GM19099 (cell line): ENCODE data around the gene CCL8.

Experiments
- POLR2A ChIP-seq: IDR thresholded peaks from 3 replicates; pipeline ENCODE4 v1.6.1; 2011; ENCODE audit warnings: low read depth; ENCODE audit not compliant: insufficient read length; ENCODE audit errors: extremely low read depth

CCL8 gene

DNA sequence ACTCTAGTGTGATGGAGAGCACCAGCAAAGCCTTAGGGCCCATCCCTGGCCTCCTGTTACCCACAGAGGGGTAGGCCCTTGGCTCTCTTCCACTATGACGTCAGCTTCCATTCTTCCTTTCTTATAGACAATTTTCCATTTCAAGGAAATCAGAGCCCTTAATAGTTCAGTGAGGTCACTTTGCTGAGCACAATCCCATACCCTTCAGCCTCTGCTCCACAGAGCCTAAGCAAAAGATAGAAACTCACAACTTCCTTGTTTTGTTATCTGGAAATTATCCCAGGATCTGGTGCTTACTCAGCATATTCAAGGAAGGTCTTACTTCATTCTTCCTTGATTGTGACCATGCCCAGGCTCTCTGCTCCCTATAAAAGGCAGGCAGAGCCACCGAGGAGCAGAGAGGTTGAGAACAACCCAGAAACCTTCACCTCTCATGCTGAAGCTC is at the start of gene CCL8:
Gene CCL8 (plus strand): TSS at position 397 of the 445 bp plus-strand sequence. CDS start 67 bp downstream, outside the sequence.
- TF ChIP-seq POLR2A, result no peak

- TF ChIP-seq POLR2A, result no peak
Measured at GRCh38 chr17:34269969-34270368, 49.3 kb upstream of the CCL8 start, which contains the start of gene CCL7. CCL7 (plus strand) TSS chr17:34270221; CDS start chr17:34270291, 70 bp downstream.

GRCh38 chr17:34275881-34276280 is 43.4 kb upstream of the CCL8 start:
- no peak for TF ChIP-seq POLR2A

GRCh38 chr17:34276826-34277225 is 42.4 kb upstream of the CCL8 start:
- no peak for TF ChIP-seq POLR2A

- no peak for TF ChIP-seq POLR2A
Measured at GRCh38 chr17:34283571-34283970, 35.7 kb upstream of the CCL8 start.

- TF ChIP-seq POLR2A, result no peak
Measured at GRCh38 chr17:34285286-34285792, 33.9 kb upstream of the CCL8 start, which contains the start of gene CCL11. CCL11 (plus strand) TSS chr17:34285742; CDS start chr17:34285809, 67 bp downstream.

DNA sequence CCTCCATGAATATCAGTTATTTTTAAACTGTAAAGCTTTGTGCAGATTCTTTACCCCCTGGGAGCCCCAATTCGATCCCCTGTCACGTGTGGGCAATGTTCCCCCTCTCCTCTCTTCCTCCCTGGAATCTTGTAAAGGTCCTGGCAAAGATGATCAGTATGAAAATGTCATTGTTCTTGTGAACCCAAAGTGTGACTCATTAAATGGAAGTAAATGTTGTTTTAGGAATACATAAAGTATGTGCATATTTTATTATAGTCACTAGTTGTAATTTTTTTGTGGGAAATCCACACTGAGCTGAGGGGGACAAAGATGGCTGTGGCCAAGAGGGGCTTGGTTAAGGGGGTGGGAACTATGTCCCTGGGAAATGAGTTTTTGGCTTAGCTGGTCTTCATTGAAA is 31.4 kb upstream of the CCL8 start:
- no peak for TF ChIP-seq POLR2A

DNA sequence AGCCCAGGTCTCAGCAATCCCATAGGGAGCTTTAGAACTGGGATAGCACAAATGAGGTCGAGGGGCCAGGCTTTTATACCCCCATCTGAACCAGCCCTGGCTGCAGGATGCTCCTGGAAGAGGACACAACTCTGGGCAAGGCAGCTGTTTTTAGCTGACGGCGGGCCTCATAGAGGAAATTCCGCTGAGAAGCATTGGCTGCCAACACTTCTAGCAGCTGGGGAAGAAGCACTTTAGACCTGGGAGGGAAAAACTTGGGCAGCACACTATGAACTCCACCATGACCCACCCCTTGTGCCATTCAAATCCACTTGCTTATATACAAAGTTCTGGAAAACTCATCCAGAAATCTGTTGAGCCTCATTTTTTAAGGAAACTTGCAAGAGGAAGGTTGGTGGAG is 28.6 kb upstream of the CCL8 start:
- TF ChIP-seq POLR2A, result no peak

- TF ChIP-seq POLR2A, result no peak
Measured at GRCh38 chr17:34291721-34292348, 27.4 kb upstream of the CCL8 start.

- no peak for TF ChIP-seq POLR2A
Measured at GRCh38 chr17:34299027-34299426, 20.2 kb upstream of the CCL8 start.

DNA sequence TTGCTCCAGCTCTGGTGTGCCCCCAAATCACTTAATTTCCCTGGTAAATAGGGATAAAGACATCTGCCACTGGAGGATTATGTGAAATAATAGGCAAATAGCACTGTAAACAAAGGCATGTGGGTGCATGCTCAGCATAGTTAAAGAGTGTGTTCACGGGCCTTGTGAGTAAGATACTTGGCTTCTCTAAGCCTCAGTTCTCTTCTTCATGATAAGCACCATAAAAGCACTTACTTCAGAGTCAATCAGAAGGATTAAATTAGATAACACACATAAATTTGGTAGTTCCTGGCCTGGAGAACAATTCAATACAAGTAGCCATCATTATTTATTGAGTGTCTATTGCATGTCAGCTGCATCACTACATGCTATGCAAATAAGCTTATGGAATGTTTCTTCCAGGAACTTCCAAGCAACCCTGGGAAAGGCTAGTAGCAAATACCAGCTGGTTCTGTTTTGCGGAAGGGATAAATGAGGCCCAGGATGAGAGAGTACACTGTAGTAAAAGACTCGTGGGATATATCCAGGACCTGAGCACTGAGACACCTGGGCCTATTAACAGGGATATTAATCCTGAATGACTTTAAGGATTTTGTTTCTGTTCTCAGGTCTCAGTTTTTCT is 19.2 kb upstream of the CCL8 start:
- no peak for TF ChIP-seq POLR2A

- no peak for TF ChIP-seq POLR2A
Measured at GRCh38 chr17:34300652-34301370, 18.4 kb upstream of the CCL8 start.

GRCh38 chr17:34301986-34302385 is 17.2 kb upstream of the CCL8 start:
- TF ChIP-seq POLR2A, result no peak

GRCh38 chr17:34302636-34303035 is 16.6 kb upstream of the CCL8 start:
- no peak for TF ChIP-seq POLR2A

DNA sequence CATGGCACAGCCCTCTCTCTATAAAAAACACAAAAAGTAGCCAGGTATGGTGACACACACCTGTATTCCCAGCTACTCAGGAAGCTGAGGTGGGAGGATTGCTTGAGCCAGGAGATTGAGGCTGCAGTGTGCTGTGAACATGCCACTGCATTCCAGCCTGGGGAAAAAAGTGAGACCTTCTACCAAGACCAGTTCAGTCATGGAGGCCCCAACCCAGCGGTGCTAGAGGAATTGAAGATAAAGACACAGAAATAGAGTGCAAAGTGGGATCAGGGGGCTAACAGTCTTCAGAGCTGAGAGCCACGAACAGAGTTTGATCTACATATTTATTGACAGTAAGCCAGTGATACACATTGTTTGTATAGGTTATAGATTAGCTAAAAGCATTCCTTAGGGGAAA is 15.6 kb upstream of the CCL8 start:
- no peak for TF ChIP-seq POLR2A
